Frontal cortex (tissue), 4 donors: Measurements from ENCODE around the gene VCP. TPM values are rescaled to one million over a fixed set of nuclear protein-coding genes. Genes with fewer than 3 reads are reported as not detected.

ENCODE experiments used
- DNase-seq, 2 donors: peaks; one replicate each; pipeline ENCODE4 v3.0.0; 2012; ENCODE audit warnings: low spot score in 2 of 2
- FAIRE-seq: peaks from 2 replicates; lab custom pipeline; 2012; peaks lifted over from hg19 to GRCh38; lab: Jason Lieb, UNC
- total RNA-seq: library from RNA; depleted of rRNA; stranded (reverse); fragments of >200 nt; gene quantifications from one replicate; pipeline ENCODE4 v1.2.3, GENCODE V29; 2014
- donor health status: control.
- donor health status: control.
- donor health status: control.

Gene VCP
- 205 TPM for total RNA-seq

DNA sequence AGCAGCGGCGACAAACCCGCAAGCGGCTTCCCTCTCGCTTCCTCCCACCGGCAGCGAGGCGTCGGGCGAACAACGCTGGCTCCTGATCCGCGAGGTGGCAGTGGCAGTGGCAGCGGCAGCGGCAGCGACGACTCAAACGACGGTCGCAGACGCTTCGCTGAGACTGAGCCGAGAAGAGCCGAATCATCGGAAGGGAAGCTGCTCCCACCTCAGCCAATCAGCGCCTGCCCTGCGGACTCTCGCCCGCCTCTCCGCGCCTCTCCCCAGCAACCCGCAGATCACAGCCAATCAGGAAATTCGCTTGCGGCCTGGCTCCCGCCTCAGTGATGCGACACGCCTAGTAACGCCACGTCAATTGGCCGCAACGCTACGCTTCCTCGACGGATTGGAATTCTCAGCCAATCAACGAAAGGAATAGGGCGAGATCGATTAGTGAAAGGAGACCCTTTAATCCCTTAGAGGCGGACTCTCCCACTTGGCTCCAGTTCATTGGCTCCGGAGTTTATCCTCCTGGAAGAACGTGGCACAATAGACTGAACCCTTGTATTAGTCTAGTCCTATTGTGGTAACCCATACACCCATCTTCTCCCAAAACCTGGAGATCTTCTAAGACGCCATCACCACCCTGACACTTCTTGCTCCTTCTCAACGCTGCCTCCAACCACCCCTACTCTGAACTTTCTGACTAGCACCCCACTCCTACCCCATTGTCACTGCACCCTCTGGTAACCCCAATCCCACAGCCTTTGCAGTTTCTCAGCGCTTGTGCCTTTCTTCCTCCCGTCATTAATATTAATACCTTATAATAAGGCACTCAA lies at the start of gene VCP:
Gene VCP (minus strand): TSS at position 165 of the 818 bp plus-strand sequence. CDS start 272 bp downstream, outside the sequence.
- DNase-seq (peak; percentile 99), FAIRE-seq (peak; percentile 98)

DNA sequence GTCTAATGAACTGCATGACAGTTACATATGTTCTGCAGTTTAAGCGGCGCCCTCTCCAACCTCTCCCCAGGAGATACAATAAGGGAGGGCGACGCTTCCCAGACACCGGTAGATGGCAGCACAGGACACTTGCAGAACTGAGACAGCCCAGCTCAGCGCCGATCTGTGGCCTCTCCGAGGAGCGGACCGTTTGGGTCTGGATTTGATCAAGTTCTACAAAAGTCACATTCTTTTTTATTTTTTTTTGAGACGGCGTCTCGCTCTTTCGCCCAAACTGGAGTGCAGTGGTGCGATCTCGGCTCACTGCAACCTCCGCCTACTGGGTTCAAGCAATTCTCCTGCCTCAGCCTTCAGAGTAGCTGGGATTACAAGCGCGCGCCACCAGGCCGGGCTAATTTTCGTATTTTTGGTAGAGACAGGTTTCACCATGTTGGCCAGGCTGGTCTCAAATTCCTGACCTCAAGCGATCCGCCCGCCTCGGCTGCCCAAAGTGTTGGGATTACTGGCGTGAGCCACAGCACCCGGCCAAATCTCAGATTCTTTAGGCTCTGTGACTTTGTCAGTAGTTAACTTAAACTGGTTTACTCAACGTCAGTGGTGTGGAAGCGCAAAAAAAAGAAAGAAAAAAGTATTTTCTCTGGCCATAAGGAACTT lies 44.6 kb upstream of the VCP start:
- FAIRE-seq: no peak
- DNase-seq: peak in 1 of 2 donors; percentile 76

GRCh38 chr9:35116539-35116897 lies 44.1 kb upstream of the VCP start:
- FAIRE-seq (no peak), DNase-seq (no peak)

- FAIRE-seq (no peak), DNase-seq (peak; percentile 64 to 85)
Observed at GRCh38 chr9:35115680-35116538, 43.5 kb upstream of the VCP start, which contains the start of gene ATOSB. Gene ATOSB (minus strand): TSS chr9:35115862. CDS start chr9:35108274, 7,588 bp downstream.

DNA sequence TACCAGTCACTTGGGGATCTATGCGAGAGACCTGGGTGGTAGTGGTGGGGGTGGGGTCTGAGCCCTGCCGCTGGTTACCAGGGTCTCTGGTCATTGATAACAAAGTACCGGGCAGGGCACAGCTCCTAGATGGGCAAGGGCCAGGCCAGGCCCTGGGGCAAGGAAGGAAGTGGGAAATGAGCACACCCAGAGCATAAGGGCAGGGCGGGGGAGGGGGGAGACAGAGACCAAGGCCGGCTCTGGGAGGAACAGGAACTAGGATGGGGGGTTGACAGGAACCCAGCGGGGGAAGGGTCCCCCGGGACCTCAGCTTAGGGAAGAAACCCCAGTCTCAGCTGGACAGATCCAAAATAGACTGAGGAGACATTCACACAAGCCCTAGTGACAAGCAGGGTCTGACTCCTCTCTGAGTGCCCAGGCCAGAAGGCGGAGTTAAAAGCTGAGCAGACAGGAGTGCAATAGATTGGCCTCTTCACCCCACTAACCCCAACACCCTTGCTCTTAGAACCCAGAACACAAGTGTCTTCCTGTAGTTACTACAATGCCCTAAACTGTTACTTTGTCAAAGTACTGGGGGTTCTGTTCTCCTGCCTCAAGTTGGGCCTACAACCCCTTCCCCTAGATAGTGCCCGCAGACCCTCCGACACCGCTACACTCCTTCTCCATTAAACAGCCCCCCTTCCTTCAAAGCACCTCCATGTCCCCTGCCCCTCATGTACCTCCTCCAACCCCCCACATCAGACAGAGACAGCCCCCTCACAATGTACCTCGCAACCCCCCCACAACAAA lies 42.6 kb upstream of the VCP start:
- DNase-seq: no peak
- no peak for FAIRE-seq

- no peak for FAIRE-seq
- peak in 1 of 2 donors; percentile 68 for DNase-seq
Observed at GRCh38 chr9:35114113-35114839, 41.9 kb upstream of the VCP start.

DNA sequence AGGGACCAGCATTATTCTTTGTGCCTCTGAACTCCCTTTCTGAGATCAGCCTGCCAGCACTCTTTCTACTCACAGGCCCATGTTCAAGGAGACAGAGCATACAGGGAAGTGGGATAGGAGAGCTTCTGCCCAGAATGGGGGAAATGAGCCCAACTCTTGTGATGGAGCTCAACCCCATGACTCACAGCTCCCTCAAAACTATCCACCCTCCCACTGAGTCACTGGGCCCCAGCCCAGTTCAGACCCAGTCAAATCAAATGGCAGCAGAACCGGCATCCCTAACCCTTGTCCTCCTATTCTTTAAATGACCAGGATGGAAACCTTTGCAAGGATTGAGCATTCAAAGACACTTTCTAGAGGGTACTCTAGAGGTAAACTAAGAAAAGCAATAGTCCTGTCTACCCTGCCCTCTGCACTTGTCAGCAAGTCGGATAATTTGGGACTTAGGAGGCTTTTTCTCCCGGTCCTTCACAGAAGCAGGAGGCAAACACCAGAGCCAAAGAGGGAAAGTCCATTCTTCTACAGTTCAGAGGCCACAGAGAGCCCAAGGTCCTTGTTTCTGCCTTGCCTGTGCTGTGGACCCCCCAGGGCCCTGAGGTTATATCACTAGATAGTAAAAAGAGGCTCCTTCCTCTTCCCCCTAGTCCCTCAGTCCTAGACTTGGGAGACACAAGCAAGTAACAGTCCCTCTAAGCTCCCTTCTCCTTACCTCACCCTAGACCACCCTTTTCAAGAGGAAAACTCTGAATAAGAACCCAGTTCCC lies 40.0 kb upstream of the VCP start:
- FAIRE-seq (no peak), DNase-seq (no peak)

DNA sequence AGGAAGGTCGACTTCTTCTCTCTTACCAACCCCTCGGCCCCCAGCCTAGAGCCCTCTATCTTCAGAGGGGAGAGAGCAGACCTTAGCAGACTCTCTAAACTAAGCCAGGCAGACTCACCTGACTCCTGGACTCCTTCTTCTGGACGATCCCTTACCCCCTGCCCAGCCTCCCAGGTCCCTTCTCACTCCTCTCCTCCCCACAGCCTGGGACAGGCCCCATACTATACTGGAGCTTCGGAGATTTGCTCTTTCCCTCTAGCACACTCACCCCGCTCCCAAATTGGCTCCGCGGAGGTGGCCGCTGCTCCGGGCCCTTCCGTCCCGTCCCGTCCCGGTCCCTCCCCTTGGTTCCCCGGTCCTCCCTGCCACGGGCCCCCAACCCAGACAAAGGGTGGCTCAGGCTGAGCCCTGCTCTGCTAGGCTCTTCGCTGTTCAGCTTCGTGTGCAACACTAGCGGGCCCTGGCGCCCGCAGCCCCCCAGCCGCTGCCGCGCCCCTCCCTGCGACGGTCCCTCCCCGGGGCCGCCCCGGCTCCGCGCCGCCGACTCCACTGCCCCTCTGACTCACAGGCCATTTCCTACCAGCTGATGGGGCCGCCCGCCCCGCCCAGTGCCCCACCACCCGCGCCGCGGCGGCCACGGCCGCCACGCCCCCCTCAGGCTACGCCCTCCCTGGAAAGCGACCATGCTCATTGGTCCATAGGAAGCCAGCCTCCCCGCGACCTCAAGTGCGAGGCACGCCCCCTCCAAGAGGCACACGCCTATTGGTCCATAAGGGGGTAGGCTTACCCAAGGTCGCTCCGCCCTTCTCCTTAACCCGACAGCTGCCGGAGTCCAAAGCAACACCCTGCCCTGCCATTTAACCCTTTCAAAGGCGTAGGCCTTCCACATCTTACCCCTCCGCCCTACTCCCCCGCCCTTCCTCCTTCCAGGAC lies 38.8 kb upstream of the VCP start:
- DNase-seq (peak; percentile 96), FAIRE-seq (no peak)

GRCh38 chr9:35110327-35110761 lies 37.9 kb upstream of the VCP start:
- FAIRE-seq: no peak
- peak; percentile 58 to 59 for DNase-seq

- FAIRE-seq (no peak), DNase-seq (peak in 1 of 2 donors; percentile 21)
Observed at GRCh38 chr9:35108946-35109575, 36.6 kb upstream of the VCP start.

DNA sequence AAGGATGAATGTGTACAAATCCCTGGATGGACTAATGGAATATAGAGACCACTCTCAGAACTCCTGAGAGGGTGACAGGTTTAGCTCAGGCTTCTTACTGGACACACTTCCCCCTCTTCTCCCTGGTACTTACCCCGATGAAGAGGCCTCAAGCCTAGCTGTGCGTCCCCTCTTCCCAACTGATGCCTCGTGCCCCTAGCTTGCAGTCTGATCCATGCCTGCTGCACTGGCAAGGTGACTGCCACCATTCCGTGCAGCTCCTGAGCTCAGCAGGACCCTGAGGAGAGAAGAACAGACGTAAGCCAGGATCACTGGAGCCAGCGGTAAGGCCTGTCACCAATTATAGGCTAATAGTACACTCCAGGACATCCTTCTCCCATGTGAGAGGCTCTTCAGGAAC lies 36.0 kb upstream of the VCP start:
- DNase-seq: peak in 1 of 2 donors; percentile 12
- no peak for FAIRE-seq

DNA sequence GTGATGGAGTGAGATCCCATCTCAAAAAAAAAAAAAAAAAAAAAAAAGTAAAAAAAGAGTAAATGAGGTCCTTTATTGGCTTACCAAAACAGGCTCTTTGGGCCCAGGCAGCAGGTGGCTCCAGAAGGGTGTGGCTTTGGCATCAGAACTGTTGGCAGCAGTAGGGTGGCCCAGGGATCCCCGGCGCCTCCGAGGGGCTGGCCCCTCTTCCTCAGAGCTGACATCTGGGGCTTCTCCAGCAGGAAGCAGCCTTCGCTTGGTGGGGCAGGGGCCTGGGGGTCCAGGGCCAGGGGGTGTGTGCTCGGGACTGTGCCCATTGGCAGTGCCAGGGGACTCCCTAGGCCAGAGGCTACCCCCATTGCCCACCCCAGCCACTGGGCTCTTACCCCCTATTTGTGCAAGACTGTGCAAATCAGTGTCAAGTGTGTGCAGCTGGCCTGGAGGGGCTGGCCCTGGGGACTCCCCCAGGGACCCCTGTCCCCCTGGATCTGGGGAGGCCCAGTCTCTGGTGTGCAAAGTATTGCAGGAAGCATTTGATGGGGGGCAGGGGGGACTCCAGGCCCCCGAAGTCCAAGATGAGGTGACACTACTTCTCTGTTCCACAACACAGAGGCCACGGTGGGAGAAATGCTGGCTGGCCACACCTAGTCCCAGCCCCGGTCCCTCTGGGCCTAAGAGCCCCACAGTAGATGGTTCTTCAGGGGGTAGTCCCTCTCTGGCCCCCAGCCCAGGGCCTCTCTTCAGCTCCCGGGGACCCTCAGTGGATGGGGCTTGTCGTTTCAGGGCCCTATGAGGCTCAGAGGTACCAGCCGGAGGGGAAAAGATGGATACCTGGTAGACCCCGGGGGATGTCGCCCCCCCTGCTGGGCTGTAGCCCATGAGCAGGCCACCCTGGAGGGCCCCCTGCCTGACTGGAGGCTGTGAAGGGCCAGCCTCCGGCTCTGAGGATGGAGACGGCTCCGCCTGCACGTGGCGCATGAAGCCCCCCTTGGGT lies 35.2 kb upstream of the VCP start:
- DNase-seq (peak; percentile 6 to 16), FAIRE-seq (no peak)

DNA sequence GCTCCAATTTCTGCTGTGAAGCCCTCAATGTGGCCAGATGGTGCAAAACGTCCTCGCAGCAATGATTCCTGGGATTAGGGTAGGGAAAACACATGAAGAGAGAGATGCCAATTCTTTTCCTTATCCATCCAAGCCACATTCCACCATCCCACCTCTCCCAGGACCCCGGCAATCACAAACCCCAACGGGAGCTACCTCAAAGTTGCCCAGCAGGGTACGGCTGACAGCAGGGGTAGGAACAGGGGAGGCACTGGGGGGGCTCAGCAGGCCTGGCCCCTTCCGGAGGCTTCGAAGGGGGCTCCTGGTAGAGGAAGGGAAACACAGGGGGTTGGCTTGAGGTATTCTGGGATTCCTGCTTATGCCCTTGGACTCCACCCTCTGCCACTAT lies 33.9 kb upstream of the VCP start:
- DNase-seq (peak; percentile 0 to 1), FAIRE-seq (no peak)

- no peak for FAIRE-seq
- peak in 1 of 2 donors; percentile 2 for DNase-seq
Observed at GRCh38 chr9:35105571-35106342, 33.3 kb upstream of the VCP start.

- FAIRE-seq (no peak), DNase-seq (peak in 1 of 2 donors; percentile 0)
Observed at GRCh38 chr9:35105126-35105525, 32.7 kb upstream of the VCP start.
